NCI-H2081 (cell line): Measurements from ENCODE around the gene TMEM167B.

Experiments
- DNase-seq, 2 experiments: peaks; one replicate each; lab custom pipeline; 2025; lab: John Stamatoyannopoulos, UW

TMEM167B gene

DNA sequence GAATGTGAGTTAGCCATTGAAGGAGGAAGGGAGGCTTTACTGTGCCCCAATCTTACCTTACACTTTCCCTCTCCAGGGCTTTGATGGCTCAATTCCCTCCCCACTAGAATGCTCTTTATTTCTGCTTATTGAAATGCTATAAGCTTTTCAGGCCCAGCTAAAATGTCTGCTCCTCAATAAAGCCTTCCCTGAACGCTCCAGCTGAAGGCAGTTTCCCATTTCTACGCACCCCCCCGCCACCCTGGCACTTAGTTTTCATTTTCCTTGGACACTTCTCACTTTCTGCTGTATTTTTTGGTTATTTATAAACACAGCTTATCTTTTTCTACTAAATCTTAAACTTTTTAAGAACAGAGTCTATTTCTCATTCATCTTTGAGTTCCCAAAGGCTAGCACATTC is 7.1 kb upstream of the TMEM167B start:
- no peak for DNase-seq

DNA sequence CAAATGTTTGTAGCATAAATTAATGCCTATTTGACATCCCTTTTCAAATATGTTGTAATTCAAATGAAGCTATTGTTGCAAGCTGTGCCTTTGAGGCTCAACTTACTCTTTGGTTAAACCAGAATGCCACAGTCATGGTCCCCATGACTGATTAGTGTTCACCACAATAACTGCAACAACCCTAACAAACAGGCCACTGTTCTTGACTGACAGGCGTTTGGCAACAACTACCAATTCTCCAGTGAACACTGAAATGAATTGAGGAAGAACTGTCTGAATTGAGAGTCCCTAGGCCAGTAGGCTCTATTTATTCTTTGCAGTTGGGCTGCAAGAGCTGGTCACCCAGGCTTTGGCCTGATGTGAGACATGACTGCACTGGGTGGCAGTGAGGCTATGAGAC is 6.6 kb upstream of the TMEM167B start:
- DNase-seq, result no peak

DNA sequence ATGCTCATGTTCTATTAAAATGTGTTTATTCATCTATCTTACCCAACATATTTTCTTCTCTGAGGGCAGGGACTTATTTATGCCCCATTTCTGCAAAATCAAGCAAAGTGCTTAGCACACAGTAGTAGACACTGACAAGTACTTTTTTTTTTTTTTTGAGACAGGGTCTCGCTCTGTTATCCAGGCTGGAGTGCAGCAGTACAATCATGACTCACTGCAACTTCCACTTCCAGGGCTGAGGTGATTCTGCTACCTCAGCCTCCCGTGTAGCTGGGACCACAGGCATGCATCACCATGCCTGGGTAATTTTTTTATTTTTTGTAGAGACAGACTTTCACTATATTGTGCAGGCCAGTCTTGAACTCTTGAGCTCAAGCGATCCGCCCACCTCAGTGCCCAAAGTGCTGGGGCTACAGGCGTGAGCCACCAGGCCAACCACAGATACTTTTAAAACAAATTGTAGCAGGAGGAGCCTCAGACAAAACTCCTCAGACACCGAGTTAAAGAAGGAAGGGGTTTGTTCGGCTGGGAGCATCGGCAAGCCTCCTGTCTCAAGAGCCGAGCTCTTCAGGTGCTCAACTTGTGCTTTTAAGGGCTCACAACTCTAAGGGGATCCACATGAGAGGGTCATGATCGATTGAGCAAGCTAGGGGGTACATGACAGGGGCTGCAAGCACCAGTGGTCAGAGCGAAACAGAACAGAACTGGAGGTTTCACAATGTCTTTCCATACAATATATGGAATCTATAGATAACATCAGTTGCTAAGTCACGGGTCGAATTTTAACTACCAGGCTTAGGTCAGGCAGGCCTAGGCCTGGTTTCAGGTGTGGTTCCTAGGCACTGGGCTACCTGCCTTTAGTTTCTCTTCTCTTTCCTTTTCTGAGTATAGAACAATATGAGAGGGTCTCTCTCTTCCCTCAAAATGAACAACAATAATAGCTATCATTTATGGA is 5.7 kb upstream of the TMEM167B start:
- DNase-seq, result no peak

DNA sequence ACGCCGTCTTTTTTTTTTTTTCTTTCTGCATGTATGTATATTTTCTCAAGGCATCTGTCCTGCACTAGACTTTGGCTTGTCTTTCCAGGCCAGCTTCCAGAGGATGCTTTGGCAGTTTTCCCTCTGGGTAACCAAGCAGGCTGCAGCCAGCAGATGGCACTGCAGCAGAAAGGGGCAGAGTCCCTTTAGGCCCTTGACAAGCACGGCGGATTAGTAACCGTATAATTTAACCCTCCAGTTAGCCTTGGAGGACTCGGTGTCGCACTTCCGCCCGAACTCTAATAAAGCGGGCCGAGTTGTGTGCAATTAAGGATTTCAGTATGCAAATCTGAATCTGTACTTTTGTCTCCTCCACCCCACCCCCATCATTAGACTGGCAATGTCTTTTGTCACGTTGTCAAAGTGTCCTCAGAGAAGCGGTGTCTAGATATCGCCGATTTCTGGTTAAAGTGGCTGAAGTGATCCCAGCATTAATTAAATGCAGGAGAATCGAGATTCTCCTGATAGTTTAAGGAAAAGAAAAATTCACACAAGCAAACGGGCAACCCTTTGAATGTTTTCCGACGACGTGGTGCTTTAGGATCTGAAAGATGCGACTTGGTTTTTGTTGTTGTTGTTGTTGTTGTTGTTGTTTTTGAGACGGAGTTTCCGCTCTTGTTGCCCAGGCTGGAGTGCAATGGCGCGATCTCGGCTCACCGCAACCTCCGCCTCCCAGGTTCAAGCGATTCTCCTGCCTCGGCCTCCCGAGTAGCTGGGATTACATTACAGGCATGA is 1.1 kb upstream of the TMEM167B start:
- peak; percentile 61 to 83 for DNase-seq

DNA sequence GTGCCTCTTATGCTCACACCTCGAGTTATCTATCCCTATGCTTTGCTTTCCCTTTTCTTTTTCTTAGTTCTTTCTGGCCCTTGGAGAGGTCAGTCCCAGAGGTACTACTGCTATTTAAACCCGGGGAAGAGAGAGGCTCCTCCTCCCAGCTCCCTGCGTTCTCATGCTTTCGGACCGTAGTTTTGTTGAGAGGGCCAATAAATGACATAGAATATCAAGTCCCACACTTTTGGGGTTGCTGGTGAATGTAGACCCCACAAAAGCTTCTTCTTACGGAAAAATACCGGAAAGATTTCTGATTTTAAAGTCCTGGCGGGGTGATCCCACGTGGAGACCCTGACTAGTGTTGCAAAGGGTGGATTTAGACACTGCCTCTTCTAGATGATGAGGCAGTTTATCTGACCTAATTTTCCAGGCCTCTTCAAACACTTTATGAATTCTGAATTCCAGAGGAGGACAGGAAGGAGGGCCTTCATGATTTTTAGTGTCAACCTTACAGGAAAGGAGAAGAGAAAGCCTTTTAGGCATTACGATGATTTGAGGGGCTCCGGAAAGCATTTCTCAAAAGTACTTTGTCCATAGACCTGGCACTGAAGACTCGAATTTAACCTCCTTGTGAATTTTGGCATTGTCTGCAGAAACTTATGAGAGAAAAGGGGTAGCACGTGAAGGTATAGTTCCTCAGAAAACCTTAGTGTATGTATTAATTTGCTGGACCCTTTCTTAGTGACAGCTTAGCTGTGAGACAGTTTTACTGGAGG is 694 bp downstream of the TMEM167B start:
- DNase-seq, result no peak

DNA sequence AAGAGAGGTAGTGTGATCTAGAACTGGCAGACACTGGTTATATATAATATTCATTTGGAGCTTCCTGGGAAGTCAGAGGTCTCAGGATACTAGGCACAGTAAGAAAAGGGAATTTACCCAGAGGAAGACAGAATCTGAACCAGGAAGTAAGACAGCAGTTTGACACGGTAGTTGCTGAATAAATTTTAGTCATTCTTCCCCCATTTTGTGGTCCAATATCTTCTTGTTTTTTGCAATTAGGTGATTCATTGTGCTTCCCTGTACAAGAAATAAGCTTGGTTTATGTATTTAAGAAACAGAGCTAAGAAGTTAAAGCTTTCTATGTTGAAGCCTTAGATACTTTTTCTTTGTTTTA is 1.3 kb downstream of the TMEM167B start:
- DNase-seq, result no peak

DNA sequence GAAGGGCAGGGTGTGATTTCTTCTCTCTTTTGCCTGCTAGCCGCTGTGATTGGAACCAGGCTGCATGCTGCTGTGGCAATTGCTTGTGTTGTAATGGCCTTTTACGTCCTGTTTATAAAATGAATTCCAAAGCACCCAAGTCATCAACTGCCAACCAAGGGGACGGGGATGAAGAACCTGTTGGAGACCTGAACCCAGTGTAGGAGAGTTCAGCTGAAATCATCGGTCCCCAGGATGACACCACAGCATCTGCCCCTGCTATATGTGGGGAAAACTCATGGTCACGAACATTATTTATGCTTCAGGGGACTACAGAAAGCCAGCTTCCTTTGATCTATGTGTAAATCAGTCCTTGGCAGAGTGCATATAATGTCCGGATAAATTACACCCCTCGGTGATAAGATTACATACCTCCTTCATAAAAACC is 3.8 kb downstream of the TMEM167B start:
- no peak for DNase-seq

DNA sequence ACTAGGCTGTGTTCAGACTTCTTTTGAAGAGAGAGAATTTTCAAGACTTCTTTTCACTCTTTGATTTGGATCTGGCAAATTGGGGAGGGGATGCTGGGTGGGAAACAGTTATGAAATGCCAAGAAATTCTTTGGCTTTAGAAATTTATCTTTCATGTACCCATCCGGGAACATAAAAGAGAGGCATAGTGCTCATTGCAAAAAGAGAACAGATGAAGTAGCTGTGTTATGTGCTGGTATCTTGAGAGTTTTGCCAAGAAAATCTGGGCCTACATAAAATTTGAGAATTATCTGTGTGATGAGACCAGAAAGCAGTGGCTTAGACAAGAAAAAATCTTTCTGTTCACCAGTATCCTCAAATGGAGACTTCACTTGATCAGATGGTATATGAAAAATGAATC is 4.3 kb downstream of the TMEM167B start:
- DNase-seq, result no peak

DNA sequence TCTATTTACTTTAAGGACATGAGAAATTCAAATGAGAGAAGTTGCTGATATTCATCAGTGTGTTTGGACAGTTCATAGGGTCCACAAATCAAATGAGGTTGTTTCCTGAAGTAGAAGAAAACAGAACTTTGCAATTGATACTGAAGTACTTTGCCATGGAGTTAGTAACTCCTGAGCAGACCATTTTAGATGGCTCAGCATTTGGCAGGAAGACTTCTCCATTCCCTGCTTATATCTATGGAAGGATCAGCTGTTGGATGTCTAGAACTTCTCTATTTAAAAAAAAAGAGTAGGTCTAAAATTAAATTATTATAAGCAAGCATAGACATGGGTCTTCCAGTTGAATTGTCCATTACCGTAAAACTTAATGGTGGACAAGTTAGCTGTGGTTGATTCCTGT is 5.1 kb downstream of the TMEM167B start:
- no peak for DNase-seq

DNA sequence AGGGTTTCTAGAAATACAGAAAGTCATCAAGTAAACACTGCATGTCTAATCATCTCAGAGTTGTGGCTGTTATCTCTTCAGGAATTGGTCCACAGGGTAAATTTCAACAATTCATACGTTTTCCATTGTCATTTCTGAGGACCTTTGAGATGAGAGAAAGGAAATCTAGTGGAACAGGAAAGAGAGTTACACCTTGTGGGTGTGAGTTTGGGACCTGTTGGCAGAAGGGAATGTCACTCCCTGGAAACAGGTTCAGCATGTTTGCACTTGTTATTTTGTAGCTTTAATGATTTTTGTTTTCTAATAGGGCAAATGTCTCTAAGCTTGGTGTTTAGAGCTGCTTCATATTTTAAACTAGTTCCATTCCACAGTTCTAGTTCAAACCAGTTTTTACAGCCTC is 5.6 kb downstream of the TMEM167B start:
- no peak for DNase-seq

DNA sequence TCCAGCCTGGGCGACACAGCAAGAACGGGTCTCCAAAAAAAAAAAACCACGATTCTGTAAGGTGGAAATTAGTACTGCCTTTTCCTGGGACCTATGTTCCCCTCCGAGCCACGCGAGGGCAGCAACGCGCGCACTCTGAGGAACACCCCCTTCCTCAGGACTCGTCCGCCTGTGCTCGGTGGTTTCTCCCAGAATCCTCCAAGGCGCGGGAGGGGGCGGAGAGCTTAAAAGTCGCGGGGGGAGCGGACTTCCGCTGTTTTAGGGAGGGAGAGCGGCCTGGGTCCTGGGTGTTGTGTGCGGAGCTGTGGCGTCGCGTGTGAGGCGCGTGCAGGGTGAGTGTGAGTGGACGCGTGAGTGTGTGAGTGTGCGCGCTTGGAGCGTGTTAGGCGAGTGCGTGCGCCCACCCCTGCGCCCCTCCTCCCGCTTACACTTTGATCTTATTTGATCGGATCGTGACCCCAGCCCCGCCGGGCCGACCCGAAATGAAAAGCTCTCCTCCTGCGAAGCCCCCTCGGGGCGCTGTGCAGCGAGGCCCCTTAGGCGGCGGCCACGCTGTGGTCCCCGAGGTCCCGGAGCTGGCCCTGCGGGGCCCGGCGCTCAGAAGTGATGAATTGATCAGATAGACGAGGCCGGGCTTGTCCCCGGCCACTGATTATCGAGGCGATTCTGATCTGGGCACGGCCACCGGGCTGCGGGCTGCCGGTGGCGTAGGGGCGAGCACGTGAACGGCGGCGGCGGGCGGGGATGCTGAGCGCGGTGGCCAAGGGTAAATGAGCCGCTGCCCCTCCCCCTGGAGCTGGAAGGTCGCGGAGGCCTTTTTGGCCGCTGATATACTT is 9.6 kb downstream of the TMEM167B start:
- peak; percentile 94 to 95 for DNase-seq

DNA sequence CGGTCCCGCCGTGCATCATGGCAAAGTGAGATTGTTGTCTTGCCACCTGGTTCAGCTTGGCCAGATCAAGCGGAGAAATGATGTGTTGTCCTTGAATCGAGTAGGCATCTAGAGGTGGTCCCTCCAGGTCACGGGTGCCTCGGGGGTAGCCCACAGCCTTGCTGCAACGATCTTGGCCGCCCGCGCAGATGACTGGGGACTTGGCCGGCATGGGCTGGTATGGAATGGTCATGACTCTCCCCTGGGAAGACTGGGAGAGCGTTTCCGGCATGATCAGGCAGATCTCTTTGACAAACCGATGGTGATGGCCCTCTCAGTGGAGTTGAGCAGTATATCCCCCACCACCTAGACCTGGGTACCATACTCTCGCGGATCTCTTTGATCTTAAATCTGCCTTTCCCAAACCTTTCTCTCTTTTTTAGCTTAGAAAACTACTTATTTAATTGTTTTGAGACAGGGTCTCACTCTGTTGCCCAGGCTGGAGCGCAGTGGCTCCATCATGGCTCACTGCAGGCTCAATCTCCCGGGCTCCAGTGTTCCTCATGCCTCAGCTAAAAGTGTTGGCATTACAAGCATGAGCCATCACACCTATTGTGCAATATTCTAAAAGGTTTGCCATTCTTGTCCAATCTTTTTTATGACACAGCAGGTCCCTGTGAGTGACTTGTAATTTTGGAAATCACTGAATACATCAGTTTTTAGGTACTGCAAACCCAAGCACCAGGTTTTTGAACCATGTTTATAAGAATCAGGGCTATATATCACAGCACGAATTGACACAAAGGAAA is 14.0 kb downstream of the TMEM167B start:
- no peak for DNase-seq

DNA sequence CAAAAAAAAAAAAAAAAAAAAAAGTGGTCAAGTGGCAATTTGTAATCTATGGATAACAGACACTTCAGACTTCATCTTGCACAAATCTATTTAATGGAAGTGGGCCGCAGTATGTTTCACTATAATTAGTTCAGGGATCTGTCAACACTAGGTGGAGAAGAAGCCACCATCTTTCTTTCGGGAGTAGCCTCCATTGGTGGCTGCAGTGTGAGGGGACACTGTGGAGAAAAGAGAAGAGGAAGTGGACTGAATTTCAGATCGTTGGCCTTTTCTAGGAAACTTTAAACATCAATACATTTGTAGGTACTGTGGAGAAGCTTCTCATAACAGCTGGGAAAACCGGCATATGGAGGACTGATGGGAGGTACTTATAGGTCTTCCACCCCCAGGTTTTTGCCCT is 15.3 kb downstream of the TMEM167B start:
- DNase-seq, result no peak

DNA sequence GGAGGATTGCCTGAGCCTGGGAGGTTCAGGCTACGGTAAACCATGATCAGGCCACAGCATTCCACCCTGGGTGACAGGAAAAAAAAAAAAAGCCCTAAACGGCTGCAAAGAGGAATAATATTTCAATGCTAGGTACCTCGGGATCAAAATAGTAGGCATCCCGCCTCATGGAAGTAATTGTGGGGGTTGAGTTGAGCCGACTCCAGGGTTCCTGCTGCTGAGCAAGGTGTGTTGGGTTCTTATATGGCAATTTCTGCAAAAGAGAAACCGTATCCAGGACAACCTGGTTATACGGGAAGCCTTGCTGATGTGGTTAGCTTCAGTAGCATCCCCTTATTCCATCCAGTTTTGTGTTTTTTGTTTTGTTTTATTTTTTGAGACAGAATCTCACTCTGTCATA is 17.2 kb downstream of the TMEM167B start:
- no peak for DNase-seq

DNA sequence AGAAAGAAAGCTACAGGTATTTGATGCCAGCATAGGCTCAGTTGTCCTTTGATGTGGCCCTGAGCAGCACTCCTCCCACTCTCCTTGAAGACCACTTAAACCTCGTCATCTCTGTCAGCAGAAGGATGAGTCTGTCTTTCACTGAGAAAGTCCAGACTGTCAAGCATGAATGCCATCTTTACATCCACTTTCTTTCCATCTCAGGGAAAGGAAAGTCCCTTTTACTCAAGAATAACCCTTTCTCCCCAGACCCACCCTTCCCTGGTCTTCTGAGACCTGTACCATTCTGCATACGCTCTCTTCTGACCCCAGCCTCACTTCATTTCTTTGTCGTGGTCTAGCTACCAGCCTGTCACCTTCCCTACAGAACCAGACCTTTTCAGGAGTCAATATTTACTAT is 19.3 kb downstream of the TMEM167B start:
- no peak for DNase-seq

DNA sequence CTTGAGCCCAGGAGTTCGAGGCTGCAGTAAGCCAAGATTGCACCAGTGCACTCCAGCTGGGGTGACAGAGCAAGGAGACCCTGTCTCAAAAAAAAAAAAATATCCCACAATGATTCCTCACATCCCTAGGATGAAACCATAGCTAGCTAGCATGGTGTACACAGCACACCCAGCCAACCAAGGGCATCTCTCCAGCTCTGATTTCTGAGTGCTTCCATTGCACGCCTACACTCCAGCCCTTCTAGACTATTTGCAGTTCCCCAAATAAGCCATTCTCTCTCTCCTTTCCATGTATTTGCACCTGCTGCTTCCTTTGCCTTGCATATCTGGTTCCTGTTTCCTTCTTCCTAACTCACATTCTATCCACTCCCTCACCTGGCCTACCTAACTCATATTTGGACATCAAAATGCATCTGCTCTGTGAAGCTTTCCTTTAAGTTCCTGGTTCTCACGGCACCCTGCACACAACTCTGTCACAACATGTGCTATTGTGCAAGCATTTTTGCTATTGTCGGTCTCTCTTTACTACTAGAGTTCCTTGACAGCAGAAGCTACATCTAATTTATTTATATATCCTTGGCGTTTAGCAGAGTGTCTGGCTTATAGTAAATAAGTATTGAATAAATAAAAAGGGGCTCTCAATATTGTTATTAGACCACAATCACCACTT is 21.0 kb downstream of the TMEM167B start:
- DNase-seq, result no peak

DNA sequence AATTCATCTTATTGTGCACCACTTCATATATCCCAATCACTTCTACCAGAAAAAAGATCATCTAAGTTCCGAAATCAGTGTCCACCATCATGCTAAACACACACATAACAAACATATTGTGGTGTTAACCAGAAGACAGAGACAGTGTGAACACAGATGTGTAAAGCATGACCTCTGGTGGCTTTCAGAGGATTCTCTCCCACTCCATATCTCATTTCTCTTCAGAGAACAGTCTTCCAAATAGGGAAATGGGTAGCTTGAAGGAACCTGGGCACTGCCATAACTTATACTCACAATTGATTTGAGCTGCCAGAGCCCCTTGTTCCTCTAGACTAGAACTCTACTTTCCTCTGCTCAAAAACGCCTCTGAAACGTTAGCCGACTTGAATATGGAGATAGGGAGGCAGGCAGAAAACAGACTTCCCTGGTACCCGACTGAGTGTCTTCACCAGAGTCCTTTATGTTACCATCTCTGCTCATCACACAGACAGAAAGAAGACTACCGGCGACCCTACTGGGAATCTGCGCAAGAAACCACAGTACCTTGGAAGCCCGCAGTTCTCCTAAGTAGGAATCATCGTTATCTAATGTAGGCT is 21.6 kb downstream of the TMEM167B start:
- no peak for DNase-seq

DNA sequence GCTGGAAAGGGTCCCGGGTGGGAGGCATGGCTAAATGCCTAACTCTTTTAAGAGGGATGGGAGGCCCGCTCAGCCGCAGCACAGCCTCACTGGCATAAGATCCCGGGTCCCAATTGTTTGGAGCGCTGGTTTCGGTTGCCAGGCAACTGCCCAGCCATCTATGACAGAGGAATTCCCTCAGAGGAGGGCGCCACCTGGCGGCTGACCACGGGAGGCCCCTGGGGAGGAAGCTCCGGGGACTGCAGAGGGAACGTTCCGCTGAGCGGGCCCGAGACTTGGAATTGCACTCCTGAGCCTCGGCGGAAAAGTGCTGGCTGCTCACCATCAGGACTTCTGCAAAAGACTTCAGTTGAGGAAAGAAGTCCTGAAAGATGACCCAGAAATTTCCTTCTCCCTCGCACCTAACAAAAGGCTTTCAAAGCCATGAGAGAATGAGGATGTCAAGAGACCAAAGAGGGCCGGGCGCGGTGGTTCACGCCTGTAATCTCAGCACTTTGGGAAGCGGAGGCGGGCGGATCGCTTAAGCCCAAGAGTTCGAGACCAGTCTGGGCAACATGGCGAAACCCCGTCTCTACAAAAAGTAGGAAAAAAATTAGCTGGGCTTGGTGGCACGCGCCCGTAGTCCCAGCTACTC is 22.2 kb downstream of the TMEM167B start:
- peak; percentile 84 to 88 for DNase-seq
